HepG2 (cell line): Measurements from ENCODE around the gene SPRR5. TPM values are rescaled to one million over a fixed set of nuclear protein-coding genes. Genes with fewer than 3 reads are reported as not detected.

Experiments used
- ATAC-seq: fragments of 200-7000 bp; cut with Tn5 transposase; 3 replicates; pipeline ENCODE4 v1.9.1; 2020; ENCODE audit warnings: mild to moderate bottlenecking, moderate library complexity
- BruUV-seq: library from RNA; stranded (reverse); fragments of 400-500 nt; replicated peaks from 2 replicates; lab custom pipeline; 2021; lab: Mats Ljungman, UMichigan
- CTCF ChIA-PET: fragments of 300-600 bp; formaldehyde crosslinking; extraction: SDS; loops from one replicate; lab custom pipeline; 2021; ENCODE audit warnings: low total read pairs, inconsistent platforms, low intra/inter-chr PET ratio; lab: Yijun Ruan, JAX
- POLR2A ChIA-PET: fragments of 350-600 bp; sonication (Branson Sonifier 250); formaldehyde crosslinking; loops from one replicate; lab custom pipeline; 2020; ENCODE audit warnings: antibody characterized with exemption, inconsistent platforms; lab: Yijun Ruan, JAX
- DNase-seq: peaks from one replicate; pipeline ENCODE4 v3.0.0-alpha.2; 2015; ENCODE audit warnings: low spot score
- FAIRE-seq: peaks from 3 replicates; lab custom pipeline; 2011; peaks lifted over from hg19 to GRCh38; lab: Jason Lieb, UNC
- H2AFZ ChIP-seq: one replicate; pipeline ENCODE4 v1.6.1; 2011; ENCODE audit warnings: low read length, inconsistent platforms
- H3K27ac ChIP-seq: fragments of 300-600 bp; 3 replicates; pipeline ENCODE4 v1.8.0; 2011; ENCODE audit warnings: mixed run types, mild to moderate bottlenecking, mixed read lengths, low read length, inconsistent platforms; ENCODE audit not compliant: insufficient read depth; ENCODE audit errors: extremely low read length
- H3K27me3 ChIP-seq, 2 experiments: fragments of 200-600 bp in 1 of 2; 2 replicates in 1 of 2; 3 replicates in 1 of 2; pipeline versions ENCODE4 v1.6.0 to v1.8.0; 2011; ENCODE audit warnings: low read length in 2 of 2, mild to moderate bottlenecking in 2 of 2, moderate library complexity in 2 of 2, inconsistent platforms in 1 of 2; ENCODE audit not compliant: insufficient read depth in 2 of 2, control insufficient read depth in 1 of 2
- H3K36me3 ChIP-seq, 2 experiments: fragments of 200-600 bp in 1 of 2; replicated peaks in 1 of 2; 2 replicates in 1 of 2; 3 replicates in 1 of 2; pipeline versions ENCODE4 v1.5.1 to v1.8.0; 2011; ENCODE audit warnings: low read length in 2 of 2, inconsistent platforms in 1 of 2; ENCODE audit not compliant: insufficient read depth in 2 of 2, control insufficient read depth in 1 of 2
- H3K4me1 ChIP-seq: 2 replicates; pipeline ENCODE4 v1.5.1; 2012; ENCODE audit warnings: low read length, inconsistent platforms; ENCODE audit not compliant: insufficient read depth
- H3K4me2 ChIP-seq: 2 replicates; pipeline ENCODE4 v1.6.0; 2011; ENCODE audit warnings: low read depth, low read length, inconsistent platforms
- H3K4me3 ChIP-seq, 3 experiments: fragments of 200-600 bp in 1 of 3; sonication (generic), shearing (Covaris generic) in 1 of 3; replicated peaks in 1 of 3; 2 replicates each; pipeline ENCODE4 v1.5.1; 2011 to 2016; ENCODE audit warnings: low read length in 3 of 3, inconsistent platforms in 2 of 3, low read depth in 2 of 3, mild to moderate bottlenecking in 2 of 3, control low read depth in 1 of 3, mixed read lengths in 1 of 3; ENCODE audit not compliant: insufficient read depth in 1 of 3
- H3K79me2 ChIP-seq: one replicate; pipeline ENCODE4 v1.6.1; 2011; ENCODE audit warnings: low read length, inconsistent platforms; ENCODE audit not compliant: insufficient read depth
- H3K9ac ChIP-seq: 2 replicates; pipeline ENCODE4 v1.6.0; 2011; ENCODE audit warnings: mild to moderate bottlenecking, low read depth, low read length, inconsistent platforms; ENCODE audit not compliant: insufficient read depth
- H3K9me3 ChIP-seq: 2 replicates; pipeline ENCODE4 v1.5.1; 2012; ENCODE audit warnings: mild to moderate bottlenecking, low read length
- H4K20me1 ChIP-seq: 2 replicates; pipeline ENCODE4 v1.6.0; 2011; ENCODE audit warnings: inconsistent platforms, mild to moderate bottlenecking, low read length, moderate library complexity; ENCODE audit not compliant: insufficient read depth
- HOXA5 ChIP-seq: sonication (generic); formaldehyde crosslinking; IDR thresholded peaks from 2 replicates; pipeline ENCODE4 v1.4.0; 2020; ENCODE audit warnings: missing genetic modification reagents
- ISX ChIP-seq: sonication (generic); formaldehyde crosslinking; conservative IDR thresholded peaks from 2 replicates; pipeline ENCODE4 v1.5.0; 2020; ENCODE audit warnings: missing genetic modification reagents
- MAFF ChIP-seq: IDR thresholded peaks from 2 replicates; pipeline ENCODE4 v1.6.1; 2011; ENCODE audit warnings: low read depth, low read length, improper control_type of control experiment
- MAFK ChIP-seq, 2 experiments: IDR thresholded peaks in 1 of 2; conservative IDR thresholded peaks in 1 of 2; 2 replicates each; pipeline ENCODE4 v1.6.1; 2011; ENCODE audit warnings: improper control_type of control experiment in 2 of 2, low read length in 2 of 2
- PTBP1 ChIP-seq: fragments of 200-400 bp; formaldehyde crosslinking; IDR thresholded peaks from 2 replicates; pipeline ENCODE4 v1.6.1; 2018; ENCODE audit warnings: low read length, low read depth; ENCODE audit not compliant: poor library complexity, severe bottlenecking
- RBAK ChIP-seq: sonication (generic); formaldehyde crosslinking; IDR thresholded peaks from 2 replicates; pipeline ENCODE4 v1.5.1; 2020; ENCODE audit warnings: mild to moderate bottlenecking, missing genetic modification reagents
- RFX3 ChIP-seq: IDR thresholded peaks from 2 replicates; pipeline ENCODE4 v1.6.1; 2016; ENCODE audit warnings: missing biosample characterization, missing genetic modification reagents
- RXRA ChIP-seq: sonication (generic); formaldehyde crosslinking; IDR thresholded peaks from 2 replicates; pipeline ENCODE4 v1.5.1; 2020; ENCODE audit warnings: missing genetic modification reagents
- THYN1 ChIP-seq: sonication (generic); formaldehyde crosslinking; IDR thresholded peaks from 2 replicates; pipeline ENCODE4 v1.8.1; 2023; ENCODE audit warnings: low read depth, mild to moderate bottlenecking, moderate library complexity, missing genetic modification reagents, borderline replicate concordance
- ZFP41 ChIP-seq: sonication (generic); formaldehyde crosslinking; IDR thresholded peaks from 2 replicates; pipeline ENCODE4 v1.4.0; 2020; ENCODE audit warnings: mild to moderate bottlenecking, missing genetic modification reagents, borderline replicate concordance
- ZMYM2 ChIP-seq: sonication (generic); formaldehyde crosslinking; IDR thresholded peaks from 2 replicates; pipeline ENCODE4 v1.8.0; 2022; ENCODE audit warnings: mild to moderate bottlenecking, missing genetic modification reagents
- ZNF562 ChIP-seq: sonication (generic); formaldehyde crosslinking; IDR thresholded peaks from 2 replicates; pipeline ENCODE4 v1.8.0; 2022; ENCODE audit warnings: missing genetic modification reagents, borderline replicate concordance
- WGBS: methylation state at CpG from one replicate; pipeline ENCODE4 v1.1.6; 2017; ENCODE audit warnings: low lambda C conversion rate; 5-methylcytosine and 5-hydroxymethylcytosine counted together
- in situ Hi-C: cut with HindIII; loops from 2 replicates; pipeline ENCODE4 v1.10.0; 2017; ENCODE audit warnings: low pct_unique_long_range_greater_than_20kb; ENCODE audit not compliant: extremely low pct_ligation_motif_present
- intact Hi-C: fragments of 100-400 bp; cut with micrococcal nuclease; formaldehyde crosslinking; loops from one replicate; pipeline ENCODE4 v1.10.0; 2022; ENCODE audit not compliant: unreplicated experiment
- polyA plus RNA-seq, 8 experiments: library from polyadenylated mRNA; depleted of rRNA in 3 of 8; stranded (reverse) in 7 of 8; unstranded in 1 of 8; fragments of >200 nt; fragmentation: Illumina TruSeq in 4 of 8; extraction: Trizol in 4 of 8; gene quantifications; 2 replicates each; pipeline versions ENCODE4 v1.2.1 to v1.2.3, GENCODE V29; 2011 to 2016; ENCODE audit warnings: low read depth in 4 of 8, missing spikeins in 1 of 8, mixed read lengths in 1 of 8; ENCODE audit not compliant: insufficient read depth in 1 of 8
- total RNA-seq, 5 experiments: library from RNA; depleted of rRNA; stranded (reverse); fragments of >200 nt; fragmentation: Illumina TruSeq; extraction: Trizol; gene quantifications; 2 replicates each; pipeline ENCODE4 v1.2.3, GENCODE V29; 2016; ENCODE audit warnings: low read depth in 1 of 5
- TF ChIP-seq, protein P1 (sequence below): sonication (generic); formaldehyde crosslinking; conservative IDR thresholded peaks from 2 replicates; pipeline ENCODE4 v1.4.0; 2020; ENCODE audit warnings: missing genetic modification reagents
- TF ChIP-seq, protein P2 (sequence below): sonication (generic); formaldehyde crosslinking; IDR thresholded peaks from 2 replicates; pipeline ENCODE4 v1.9.0; 2021; ENCODE audit warnings: missing genetic modification reagents, mild to moderate bottlenecking, borderline replicate concordance
- TF ChIP-seq, protein P3 (sequence below): IDR thresholded peaks from 2 replicates; pipeline ENCODE4 v1.6.1; 2016; ENCODE audit warnings: missing compliant biosample characterization, missing genetic modification reagents, borderline replicate concordance

Gene SPRR5
- total and polyA plus RNA-seq, 2 of the 13 experiments (the other 11 are each of a cell fraction or from before 2014, with no cell fraction given), result not detected

DNA sequence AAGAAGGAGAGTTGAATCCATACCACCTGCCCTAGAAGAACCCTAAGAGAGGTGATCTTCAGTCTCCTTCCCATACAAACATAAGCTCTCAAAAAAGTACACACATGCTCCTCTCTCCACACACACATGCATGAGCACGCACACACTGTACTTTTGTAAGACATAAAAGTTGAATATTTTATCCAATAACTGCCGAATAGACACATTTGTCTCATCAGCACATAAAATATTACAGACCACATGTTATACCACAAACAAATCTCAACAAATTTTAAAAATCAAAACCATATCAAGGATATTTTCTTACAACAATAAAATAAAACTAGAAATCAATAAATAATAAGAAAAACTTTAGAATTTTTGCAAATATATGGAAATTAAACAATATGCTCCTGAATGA lies 39.6 kb downstream of the SPRR5 start:
- CTCF ChIA-PET, result no interaction called here
- no peak overlapping the region for H3K4me2 ChIP-seq
- DNase-seq (no peak), ATAC-seq (no peak), FAIRE-seq (no peak)
- H2AFZ ChIP-seq, result no peak overlapping the region
- TF ChIP-seq ISX (CRISPR knock-in tag) (no peak), RFX3 (no peak), ZNF562 (CRISPR knock-in tag) (no peak), PTBP1 (no peak), ZMYM2 (no peak), THYN1 (CRISPR knock-in tag) (no peak), ZFP41 (no peak), MAFF (peak; percentile 31; the same call in 1 of the 2 replicates), RBAK (CRISPR knock-in tag) (no peak), MAFK (conservative IDR thresholded peaks at IDR 0.05 in 1 of 2, IDR thresholded peaks at IDR 0.05 in 1 of 2; ENCODE audit: low read length in 2 of 2) (peak; percentile 40 to 65; a peak in 3 of 4 replicates), RXRA (CRISPR knock-in tag) (no peak), HOXA5 (no peak)
- TF ChIP-seq, protein P1, sequence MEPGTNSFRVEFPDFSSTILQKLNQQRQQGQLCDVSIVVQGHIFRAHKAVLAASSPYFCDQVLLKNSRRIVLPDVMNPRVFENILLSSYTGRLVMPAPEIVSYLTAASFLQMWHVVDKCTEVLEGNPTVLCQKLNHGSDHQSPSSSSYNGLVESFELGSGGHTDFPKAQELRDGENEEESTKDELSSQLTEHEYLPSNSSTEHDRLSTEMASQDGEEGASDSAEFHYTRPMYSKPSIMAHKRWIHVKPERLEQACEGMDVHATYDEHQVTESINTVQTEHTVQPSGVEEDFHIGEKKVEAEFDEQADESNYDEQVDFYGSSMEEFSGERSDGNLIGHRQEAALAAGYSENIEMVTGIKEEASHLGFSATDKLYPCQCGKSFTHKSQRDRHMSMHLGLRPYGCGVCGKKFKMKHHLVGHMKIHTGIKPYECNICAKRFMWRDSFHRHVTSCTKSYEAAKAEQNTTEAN (CRISPR knock-in tag), result no peak
- TF ChIP-seq, protein P2, sequence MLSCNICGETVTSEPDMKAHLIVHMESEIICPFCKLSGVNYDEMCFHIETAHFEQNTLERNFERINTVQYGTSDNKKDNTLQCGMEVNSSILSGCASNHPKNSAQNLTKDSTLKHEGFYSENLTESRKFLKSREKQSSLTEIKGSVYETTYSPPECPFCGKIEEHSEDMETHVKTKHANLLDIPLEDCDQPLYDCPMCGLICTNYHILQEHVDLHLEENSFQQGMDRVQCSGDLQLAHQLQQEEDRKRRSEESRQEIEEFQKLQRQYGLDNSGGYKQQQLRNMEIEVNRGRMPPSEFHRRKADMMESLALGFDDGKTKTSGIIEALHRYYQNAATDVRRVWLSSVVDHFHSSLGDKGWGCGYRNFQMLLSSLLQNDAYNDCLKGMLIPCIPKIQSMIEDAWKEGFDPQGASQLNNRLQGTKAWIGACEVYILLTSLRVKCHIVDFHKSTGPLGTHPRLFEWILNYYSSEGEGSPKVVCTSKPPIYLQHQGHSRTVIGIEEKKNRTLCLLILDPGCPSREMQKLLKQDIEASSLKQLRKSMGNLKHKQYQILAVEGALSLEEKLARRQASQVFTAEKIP (CRISPR knock-in tag), result no peak
- TF ChIP-seq, protein P3, sequence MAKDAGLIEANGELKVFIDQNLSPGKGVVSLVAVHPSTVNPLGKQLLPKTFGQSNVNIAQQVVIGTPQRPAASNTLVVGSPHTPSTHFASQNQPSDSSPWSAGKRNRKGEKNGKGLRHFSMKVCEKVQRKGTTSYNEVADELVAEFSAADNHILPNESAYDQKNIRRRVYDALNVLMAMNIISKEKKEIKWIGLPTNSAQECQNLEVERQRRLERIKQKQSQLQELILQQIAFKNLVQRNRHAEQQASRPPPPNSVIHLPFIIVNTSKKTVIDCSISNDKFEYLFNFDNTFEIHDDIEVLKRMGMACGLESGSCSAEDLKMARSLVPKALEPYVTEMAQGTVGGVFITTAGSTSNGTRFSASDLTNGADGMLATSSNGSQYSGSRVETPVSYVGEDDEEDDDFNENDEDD (CRISPR knock-in tag), result no peak
- no peaks in the 10 kb centered on the region for H3K36me3 ChIP-seq
- intact Hi-C loops (no loop called here), in situ Hi-C loops (no loop called here)
- no peak overlapping the region for H3K4me3 ChIP-seq
- 21% methylated on average over 2 of the region's 2 CpGs for WGBS
- no peaks in the 10 kb centered on the region for H4K20me1 ChIP-seq
- no peaks in the 10 kb centered on the region for H3K9me3 ChIP-seq
- no peaks in the 10 kb centered on the region for H3K27me3 ChIP-seq
- BruUV-seq, result no TSS peak
- H3K79me2 ChIP-seq, result no peaks in the 10 kb centered on the region
- no peaks in the 10 kb centered on the region for H3K4me1 ChIP-seq
- no peak overlapping the region for H3K9ac ChIP-seq
- H3K27ac ChIP-seq, result no peak overlapping the region
- POLR2A ChIA-PET, result no interaction called here
